K562 (cell line): Measurements from ENCODE around the gene AGRN. TPM values are rescaled to one million over a fixed set of nuclear protein-coding genes. Genes with fewer than 3 reads are reported as not detected.

Experiments
- ATAC-seq: fragments of 200-7000 bp; cut with Tn5 transposase; 3 replicates; pipeline ENCODE4 v1.9.1; 2020; ENCODE audit warnings: moderate library complexity
- BruUV-seq: library from RNA; stranded (reverse); fragments of 400-500 nt; replicated peaks from 2 replicates; lab custom pipeline; 2021; lab: Mats Ljungman, UMichigan
- CTCF ChIA-PET: fragments of 300-600 bp; formaldehyde crosslinking; extraction: SDS; loops from one replicate; lab custom pipeline; 2021; ENCODE audit warnings: low intra/inter-chr PET ratio; lab: Yijun Ruan, JAX
- POLR2A ChIA-PET: fragments of 300-600, 350-650 bp; sonication (Branson Sonifier 250); formaldehyde crosslinking; extraction: SDS; loops from one replicate; lab custom pipeline; 2021; ENCODE audit warnings: antibody characterized with exemption, inconsistent platforms; lab: Yijun Ruan, JAX
- DNase-seq, 4 experiments: peaks; one replicate each; pipeline versions ENCODE4 v3.0.0 to v3.0.0-alpha.2; 2011 to 2018; ENCODE audit warnings: low spot score in 3 of 4, mixed read lengths in 3 of 4; ENCODE audit errors: extremely low read depth in 1 of 4
- FAIRE-seq: peaks from 2 replicates; lab custom pipeline; 2011; peaks lifted over from hg19 to GRCh38; lab: Jason Lieb, UNC
- H2AFZ ChIP-seq: 2 replicates; pipeline ENCODE4 v1.6.0; 2011; ENCODE audit warnings: low read depth, low read length, control low read depth, inconsistent platforms
- H3K27ac ChIP-seq: fragments of 200-600 bp; 3 replicates; pipeline ENCODE4 v1.8.0; 2011; ENCODE audit warnings: low read depth, mild to moderate bottlenecking, control low read depth, inconsistent platforms, low read length, moderate library complexity, mixed read lengths; ENCODE audit errors: extremely low read depth
- H3K27me3 ChIP-seq, 2 experiments: fragments of 300-600 bp in 1 of 2; 2 replicates in 1 of 2; 3 replicates in 1 of 2; pipeline versions ENCODE4 v1.6.0 to v1.8.0; 2011; ENCODE audit warnings: inconsistent platforms in 2 of 2, low read length in 2 of 2, mild to moderate bottlenecking in 1 of 2, mixed read lengths in 1 of 2, moderate library complexity in 1 of 2; ENCODE audit not compliant: control insufficient read depth in 2 of 2, insufficient read depth in 2 of 2
- H3K36me3 ChIP-seq: fragments of 300-600 bp; 3 replicates; pipeline ENCODE4 v1.8.0; 2011; ENCODE audit warnings: mild to moderate bottlenecking, low read length, inconsistent platforms; ENCODE audit not compliant: control insufficient read depth, insufficient read depth
- H3K4me1 ChIP-seq, 2 experiments: fragments of 200-600 bp in 1 of 2; replicated peaks in 1 of 2; 2 replicates in 1 of 2; 3 replicates in 1 of 2; pipeline versions ENCODE4 v1.5.1 to v1.8.0; 2011; ENCODE audit warnings: inconsistent platforms in 2 of 2, low read length in 2 of 2, mild to moderate bottlenecking in 1 of 2, mixed read lengths in 1 of 2, moderate library complexity in 1 of 2; ENCODE audit not compliant: control insufficient read depth in 2 of 2, insufficient read depth in 2 of 2
- H3K4me2 ChIP-seq: 2 replicates; pipeline ENCODE4 v1.6.1; 2011; ENCODE audit warnings: low read length, control low read depth, inconsistent platforms, mixed read lengths; ENCODE audit not compliant: insufficient read depth
- H3K4me3 ChIP-seq: fragments of 200-600 bp; sonication (generic), shearing (Covaris generic); 2 replicates; pipeline ENCODE4 v1.5.1; 2016; ENCODE audit warnings: control low read depth, inconsistent platforms
- H3K79me2 ChIP-seq: fragments of 200-600 bp; 3 replicates; pipeline ENCODE4 v1.8.0; 2011; ENCODE audit warnings: low read length, inconsistent platforms; ENCODE audit not compliant: control insufficient read depth, insufficient read depth
- H3K9ac ChIP-seq, 2 experiments: 2 replicates each; pipeline versions ENCODE4 v1.6.0 to v1.6.1; 2011; ENCODE audit warnings: low read depth in 2 of 2, low read length in 2 of 2, control low read depth in 1 of 2, inconsistent platforms in 1 of 2, mild to moderate bottlenecking in 1 of 2, mixed read lengths in 1 of 2; ENCODE audit not compliant: insufficient read depth in 1 of 2
- H3K9me1 ChIP-seq: one replicate; pipeline ENCODE4 v1.6.0; 2011; ENCODE audit warnings: inconsistent platforms, mild to moderate bottlenecking, low read length, moderate library complexity; ENCODE audit not compliant: control insufficient read depth, insufficient read depth
- H3K9me3 ChIP-seq: replicated peaks from 2 replicates; pipeline ENCODE4 v1.5.1; 2011; ENCODE audit warnings: low read depth, low read length, inconsistent platforms; ENCODE audit not compliant: control insufficient read depth, insufficient read depth
- H4K20me1 ChIP-seq: replicated peaks from 2 replicates; pipeline ENCODE4 v1.6.1; 2011; ENCODE audit warnings: low read length, inconsistent platforms, mixed read lengths; ENCODE audit not compliant: control insufficient read depth, insufficient read depth
- HNRNPUL1 ChIP-seq: fragments of 200-400 bp; formaldehyde crosslinking; IDR thresholded peaks from 2 replicates; pipeline ENCODE4 v1.6.1; 2017; ENCODE audit warnings: low read length
- MEIS2 ChIP-seq: fragments of 450-650 bp; IDR thresholded peaks from 2 replicates; pipeline ENCODE4 v1.6.1; 2014; ENCODE audit warnings: mild to moderate bottlenecking; ENCODE audit not compliant: partially characterized antibody
- NFE2L1 ChIP-seq: fragments of 450-650 bp; IDR thresholded peaks from 2 replicates; pipeline ENCODE4 v1.6.1; 2016; ENCODE audit warnings: missing genetic modification characterization, low read depth, mild to moderate bottlenecking, missing compliant biosample characterization, moderate library complexity, borderline replicate concordance
- PCBP1 ChIP-seq: fragments of 200-400 bp; formaldehyde crosslinking; IDR thresholded peaks from 2 replicates; pipeline ENCODE4 v1.6.1; 2018; ENCODE audit warnings: mild to moderate bottlenecking, low read depth, low read length; ENCODE audit not compliant: poor library complexity, severe bottlenecking
- PHF8 ChIP-seq: fragments of 200-600 bp; sonication (generic); IDR thresholded peaks from 2 replicates; pipeline ENCODE4 v1.6.1; 2012; ENCODE audit warnings: mixed run types, mild to moderate bottlenecking, inconsistent platforms, low read length, moderate library complexity, borderline replicate concordance
- RBM14 ChIP-seq: fragments of 200-400 bp; formaldehyde crosslinking; IDR thresholded peaks from 2 replicates; pipeline ENCODE4 v1.6.1; 2018; ENCODE audit warnings: low read depth, mild to moderate bottlenecking, low read length, moderate library complexity, borderline replicate concordance; ENCODE audit not compliant: insufficient read depth
- WGBS: fragments of 100-300 bp; shearing (Covaris generic); methylation state at CpG from one replicate; pipeline ENCODE4 v1.1.6; 2016; ENCODE audit warnings: low coverage, mixed read lengths; ENCODE audit not compliant: insufficient coverage; ENCODE audit errors: missing lambda C conversion rate; 5-methylcytosine and 5-hydroxymethylcytosine counted together
- in situ Hi-C: fragments of 300-500 bp; cut with MboI; formaldehyde crosslinking; loops from 4 replicates; pipeline ENCODE4 v1.15.0; 2018; ENCODE audit warnings: inconsistent platforms, mixed read lengths
- intact Hi-C: fragments of 100-400 bp; cut with micrococcal nuclease; formaldehyde crosslinking; loops from 2 replicates; pipeline ENCODE4 v1.14.2; 2022
- polyA plus RNA-seq, 8 experiments: library from polyadenylated mRNA; depleted of rRNA in 4 of 8; stranded (reverse) in 5 of 8; unstranded in 3 of 8; fragments of >200 nt; fragmentation: Nextera tagmentation in 2 of 8; fragmentation: Illumina TruSeq in 1 of 8; extraction: Ambion mirVana in 2 of 8; extraction: Trizol in 1 of 8; gene quantifications; 2 replicates each; pipeline versions ENCODE4 v1.2.1 to v1.2.3, GENCODE V29; 2011 to 2014; ENCODE audit warnings: inconsistent platforms in 1 of 8, missing spikeins in 1 of 8
- total RNA-seq, 7 experiments: library from RNA; depleted of rRNA in 6 of 7; stranded (reverse); fragments of >200 nt in 6 of 7; fragmentation: Illumina TruSeq in 2 of 7; extraction: Trizol in 2 of 7; gene quantifications; 2 replicates each; pipeline versions ENCODE4 v1.2.1 to v1.2.3, GENCODE V29; 2011 to 2021; ENCODE audit warnings: low replicate concordance in 1 of 7

Gene AGRN
- total and polyA plus RNA-seq, 9 of the 15 experiments (the other 6 are each of a cell fraction or from before 2014, with no cell fraction given): 0.04 to 111 (median 18.1) TPM

DNA sequence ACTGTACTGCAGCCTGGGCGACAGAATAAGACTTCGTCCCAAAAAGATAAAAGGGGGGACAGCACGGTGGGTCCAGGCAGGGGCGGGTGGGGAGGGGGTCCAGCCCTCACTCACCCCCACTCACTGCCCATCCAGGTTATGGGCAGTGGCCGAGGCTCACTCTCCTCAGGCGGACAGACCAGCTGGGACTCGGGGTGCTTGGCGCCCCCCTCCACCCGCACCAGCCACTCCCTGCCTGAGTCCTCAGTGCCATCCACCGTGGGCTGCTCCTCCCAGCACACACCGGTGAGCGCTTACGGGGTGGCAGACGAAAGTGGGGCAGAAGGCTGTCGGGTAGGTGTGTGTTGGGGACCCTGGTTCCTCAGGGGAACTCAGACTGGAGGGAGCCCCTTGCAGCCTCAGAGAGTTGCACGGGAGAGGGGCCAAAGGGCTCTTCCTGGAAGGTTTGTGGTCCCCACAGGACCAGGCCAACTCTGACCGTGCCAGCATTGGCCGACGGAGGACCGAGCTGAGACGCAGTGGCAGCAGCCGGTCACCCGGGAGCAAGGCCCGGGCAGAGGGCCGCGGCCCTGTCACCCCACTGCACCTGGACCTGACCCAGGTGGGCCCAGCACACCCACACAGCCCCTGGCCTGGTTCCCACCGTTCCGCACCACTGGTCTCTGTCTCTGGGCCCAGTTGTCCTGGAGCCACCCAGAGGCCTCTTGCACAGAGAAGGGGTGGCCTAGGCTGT, 47.0 kb upstream of the AGRN start (continued):
- TF ChIP-seq MEIS2 (no peak), PHF8 (no peak), HNRNPUL1 (no peak)
- TF ChIP-seq, all 486 proteins: peak for 0

DNA sequence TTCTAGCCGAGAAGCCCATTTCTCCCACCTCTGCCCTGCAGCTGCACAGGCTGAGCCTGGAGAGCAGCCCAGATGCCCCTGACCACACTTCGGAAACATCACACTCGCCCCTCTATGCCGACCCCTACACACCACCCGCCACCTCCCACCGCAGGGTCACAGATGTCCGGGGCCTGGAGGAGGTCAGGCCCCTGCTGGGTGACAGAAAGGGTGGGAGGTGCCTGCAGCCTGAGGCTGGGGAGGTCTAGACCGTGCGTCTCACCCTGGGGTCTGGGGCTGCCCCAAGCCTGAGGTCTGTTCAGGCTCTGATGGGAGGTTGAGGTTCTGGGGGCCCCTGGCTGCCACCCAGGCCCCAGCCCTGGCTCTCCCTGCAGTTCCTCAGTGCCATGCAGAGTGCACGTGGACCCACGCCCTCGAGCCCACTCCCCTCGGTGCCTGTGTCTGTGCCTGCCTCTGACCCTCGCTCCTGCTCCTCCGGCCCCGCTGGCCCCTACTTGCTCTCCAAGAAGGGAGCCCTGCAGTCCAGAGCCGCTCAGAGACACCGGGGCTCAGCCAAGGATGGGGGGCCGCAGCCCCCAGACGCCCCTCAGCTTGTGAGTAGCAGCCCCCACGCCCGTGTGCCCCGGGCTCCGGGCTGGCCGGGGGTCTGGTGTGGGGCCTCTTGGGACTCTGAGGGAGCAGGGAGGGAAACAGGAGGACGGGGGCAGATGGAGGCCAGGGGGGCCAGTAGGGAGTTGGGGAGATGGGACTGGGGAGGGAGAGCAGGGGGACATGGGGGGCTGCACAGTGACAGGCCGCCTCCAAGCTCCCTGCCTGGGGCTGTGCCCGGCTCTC, 46.2 kb upstream of the AGRN start:
- POLR2A ChIA-PET: interaction anchor here (1.0 kb wide), 1 partner anchor 8 kb away, joined by 3 read pairs; no protein-coding TSS in a partner anchor
- Histone ChIP-seq H4K20me1 (no peaks in the 10 kb centered on the region), H2AFZ (no peak overlapping the region), H3K4me1 (peaks cover 0 to 68% of the 10 kb centered on the region in 2 experiments; a peak in 3 of 5 replicates), H3K9ac (peak overlapping the region in 1 of 2 experiments; percentile 24; a peak in 2 of 4 replicates), H3K9me3 (peaks cover 6% of the 10 kb centered on the region), H3K9me1 (no peaks in the 10 kb centered on the region), H3K27me3 (peaks cover under 1 to 43% of the 10 kb centered on the region in 2 experiments; a peak in 3 of 5 replicates), H3K27ac (no peak overlapping the region), H3K4me2 (no peak overlapping the region), H3K4me3 (no peak overlapping the region), H3K79me2 (no peaks in the 10 kb centered on the region), H3K36me3 (no peaks in the 10 kb centered on the region)
- ATAC-seq: no peak
- BruUV-seq: no TSS peak
- intact Hi-C loops (no loop called here), in situ Hi-C loops (no loop called here)
- no peak for FAIRE-seq
- 28% methylated on average over 21 of the region's 28 CpGs for WGBS
- TF ChIP-seq NFE2L1 (tag): no peak
- peak; percentile 48 for TF ChIP-seq PCBP1
- 0 out of 2 replicates have a peak, but pooled peaks have one; percentile 15 for TF ChIP-seq RBM14
- CTCF ChIA-PET: no interaction called here
- no peak for DNase-seq
